Endometrium (tissue), 2 donors: ENCODE data around the gene TSC2.
"Not testable (repeated sequence)": the region's sequence is repeated elsewhere in the genome, so short reads cannot be mapped to it uniquely, and the experiment has no call there.

Experiments
- FAIRE-seq: peaks from 2 replicates; lab custom pipeline; 2012; peaks lifted over from hg19 to GRCh38; lab: Jason Lieb, UNC
- donor health status: control.
- donor health status: control.

TSC2 gene

DNA sequence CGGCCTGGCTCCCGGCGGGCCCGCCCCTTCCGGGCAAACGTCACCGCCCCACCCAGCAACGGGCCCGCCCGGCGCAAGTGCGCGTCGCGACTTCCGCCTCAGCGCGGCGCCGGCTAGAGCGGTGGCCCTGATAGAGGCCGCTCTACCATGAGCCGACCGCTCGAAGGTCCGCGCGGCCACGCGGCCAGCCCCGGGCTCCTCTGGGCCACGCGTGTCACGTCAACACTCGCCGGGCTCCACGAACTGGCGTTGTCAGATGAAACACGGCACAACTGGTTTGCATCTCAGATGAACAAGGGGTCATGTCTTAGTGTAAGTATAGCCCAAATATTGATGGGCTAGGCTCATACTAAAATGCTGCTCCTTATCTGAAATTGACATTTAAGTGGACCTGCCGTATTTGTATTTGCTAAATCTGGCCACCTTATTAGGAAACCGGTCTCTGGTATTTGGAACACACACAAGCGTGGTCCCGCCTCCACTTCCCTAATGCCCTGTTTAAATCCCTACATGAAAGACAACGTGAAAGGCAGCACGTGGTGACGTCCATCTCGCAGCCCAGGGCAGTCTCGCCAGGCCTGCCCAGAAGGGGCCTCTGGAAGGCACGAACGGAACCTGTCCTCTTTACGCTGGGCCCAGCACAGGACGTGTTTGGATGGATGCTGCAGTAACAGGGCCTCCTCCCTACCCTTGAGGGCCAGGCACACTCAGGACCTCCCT is 37.8 kb upstream of the TSC2 start, which contains the start of gene ZNF598:
Gene ZNF598, minus strand, starts transcription at position 31 of the 720 bp plus-strand sequence.
- FAIRE-seq = no peak

DNA sequence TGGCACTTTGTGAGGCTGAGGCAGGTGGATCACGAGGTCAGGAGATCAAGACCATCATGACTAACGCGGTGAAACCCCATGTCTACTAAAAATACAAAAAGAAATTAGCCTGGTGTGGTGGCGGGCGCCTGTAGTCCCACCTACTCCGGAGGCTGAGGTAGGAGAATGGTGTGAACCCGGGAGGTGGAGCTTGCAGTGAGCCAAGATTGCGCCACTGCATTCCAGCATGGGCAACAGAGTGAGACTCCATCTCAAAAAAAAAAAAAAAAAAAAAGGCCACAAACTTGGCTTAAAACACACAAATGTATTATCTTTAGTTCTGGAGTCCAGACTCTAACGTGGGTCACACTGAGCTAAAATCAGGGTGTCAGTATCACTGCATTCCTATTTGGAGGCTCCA is 36.1 kb upstream of the TSC2 start:
- not testable (repeated sequence) for FAIRE-seq

DNA sequence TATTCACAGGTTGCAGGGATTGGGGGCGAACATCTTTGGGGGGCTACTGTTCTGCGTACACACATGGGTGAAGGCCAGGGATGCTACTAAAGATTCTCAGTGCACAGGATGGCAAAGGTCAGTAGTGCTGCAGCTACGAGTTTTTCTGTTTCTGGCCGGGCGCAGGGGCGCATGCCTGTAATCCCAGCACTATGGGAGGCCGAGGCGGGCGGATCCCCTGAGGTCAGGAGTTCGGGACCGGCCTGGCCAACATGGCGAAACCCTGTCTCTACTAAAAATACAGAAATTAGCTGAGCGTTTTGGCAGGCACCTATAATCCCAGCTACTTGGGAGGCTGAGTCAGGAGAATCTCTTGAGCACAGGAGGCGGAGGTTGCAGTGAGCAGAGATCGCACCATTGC is 34.3 kb upstream of the TSC2 start:
- no peak for FAIRE-seq

DNA sequence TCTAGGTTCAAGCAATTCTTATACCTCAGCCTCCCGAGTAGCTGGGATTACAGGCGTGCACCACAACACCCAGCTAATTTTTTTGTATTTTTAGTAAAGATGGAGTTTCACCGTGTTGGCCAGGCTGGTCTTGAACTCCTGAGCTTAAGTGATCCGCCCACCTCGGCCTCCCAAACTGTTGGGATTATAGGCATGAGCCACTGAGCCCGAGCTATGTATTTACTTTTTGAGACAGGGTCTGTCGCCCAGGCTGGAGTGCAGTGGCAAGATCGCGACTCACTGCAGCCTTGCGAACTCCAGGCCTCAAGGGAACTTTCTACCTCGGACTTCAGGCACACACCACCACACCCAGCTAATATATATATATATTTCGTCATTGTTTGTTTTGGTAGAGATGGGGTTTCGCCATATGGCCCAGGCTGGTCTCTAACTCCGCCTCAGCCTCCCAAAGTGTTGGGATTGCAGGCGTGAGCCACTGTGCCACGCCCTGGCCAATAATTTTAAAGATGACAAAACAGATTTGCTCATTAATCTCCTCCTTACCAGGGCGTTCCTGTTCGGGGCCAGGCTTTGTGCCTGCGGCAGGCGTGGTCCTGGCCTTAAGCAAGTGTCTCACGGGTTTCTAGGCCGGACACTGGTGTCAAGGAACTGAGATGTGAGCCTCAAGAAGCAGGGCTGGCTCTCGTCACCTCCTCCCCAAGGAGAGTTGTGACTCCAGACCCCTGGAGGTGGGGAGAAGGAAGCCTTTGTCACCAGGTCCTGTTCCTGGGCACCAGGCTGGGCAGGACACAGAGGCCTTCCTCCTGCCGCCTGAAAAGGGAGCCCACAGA is 32.5 kb upstream of the TSC2 start:
- no peak for FAIRE-seq

DNA sequence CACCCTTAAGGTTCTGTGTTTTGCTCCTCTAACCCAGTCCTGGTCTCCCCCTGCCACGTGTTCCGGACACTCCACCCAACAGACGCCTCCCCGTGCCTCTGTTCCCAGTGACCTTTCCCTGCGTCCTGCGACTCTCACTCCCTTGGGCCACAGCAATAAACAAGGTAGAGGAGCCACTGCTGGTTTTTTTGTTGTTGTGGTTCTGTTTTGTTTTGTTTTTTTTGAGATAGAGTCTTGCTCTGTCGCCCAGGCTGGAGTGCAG is 31.9 kb upstream of the TSC2 start:
- FAIRE-seq = no peak

DNA sequence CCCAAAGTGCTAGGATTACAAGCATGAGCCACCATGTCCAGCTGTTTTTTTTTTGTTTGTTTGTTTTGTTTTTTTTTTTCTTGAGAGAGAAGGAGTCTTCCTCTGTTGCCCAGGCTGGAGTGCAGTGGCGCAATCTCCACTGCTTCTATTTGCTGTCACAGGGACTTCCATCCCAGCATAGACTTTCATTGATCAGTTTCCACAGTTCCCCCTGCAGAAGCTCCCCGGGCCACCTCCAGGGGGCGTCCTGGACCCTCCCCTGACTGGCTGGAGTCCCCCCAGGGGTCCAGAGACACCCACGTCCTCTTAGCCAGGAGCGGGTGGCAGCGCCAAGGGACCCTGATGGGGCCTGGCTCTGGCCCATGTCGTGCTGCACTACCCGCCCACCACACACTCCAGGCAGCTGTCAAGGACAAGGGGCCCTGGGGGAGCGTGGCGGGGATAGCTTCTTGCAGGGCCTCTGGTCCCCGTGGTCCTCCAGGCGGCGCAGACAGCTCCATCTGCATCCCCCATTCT is 31.3 kb upstream of the TSC2 start:
- no peak for FAIRE-seq

DNA sequence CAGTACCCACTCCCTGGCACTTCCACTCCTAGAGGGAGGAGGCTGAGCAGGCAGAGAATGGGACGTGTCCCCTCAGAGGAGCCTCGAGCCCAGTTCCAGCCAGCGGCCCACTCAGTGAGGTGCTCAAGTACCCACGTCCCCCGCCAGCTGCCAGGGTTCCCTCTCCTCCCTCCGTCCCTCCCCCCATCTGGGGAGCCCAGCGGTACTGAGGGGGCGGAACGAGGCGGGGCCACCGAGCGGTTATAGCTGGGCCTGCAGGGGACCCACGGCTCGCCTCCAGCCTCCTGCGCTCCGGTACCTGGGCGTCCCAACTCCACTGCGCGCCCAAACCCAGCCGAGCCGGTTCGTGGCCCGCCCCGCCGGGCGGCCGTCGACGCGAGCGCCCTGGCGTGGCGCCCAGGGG is 28.3 kb upstream of the TSC2 start, which contains the start of gene NPW:
Gene NPW, plus strand, starts transcription at position 268 of the 403 bp plus-strand sequence.
- FAIRE-seq = no peak

DNA sequence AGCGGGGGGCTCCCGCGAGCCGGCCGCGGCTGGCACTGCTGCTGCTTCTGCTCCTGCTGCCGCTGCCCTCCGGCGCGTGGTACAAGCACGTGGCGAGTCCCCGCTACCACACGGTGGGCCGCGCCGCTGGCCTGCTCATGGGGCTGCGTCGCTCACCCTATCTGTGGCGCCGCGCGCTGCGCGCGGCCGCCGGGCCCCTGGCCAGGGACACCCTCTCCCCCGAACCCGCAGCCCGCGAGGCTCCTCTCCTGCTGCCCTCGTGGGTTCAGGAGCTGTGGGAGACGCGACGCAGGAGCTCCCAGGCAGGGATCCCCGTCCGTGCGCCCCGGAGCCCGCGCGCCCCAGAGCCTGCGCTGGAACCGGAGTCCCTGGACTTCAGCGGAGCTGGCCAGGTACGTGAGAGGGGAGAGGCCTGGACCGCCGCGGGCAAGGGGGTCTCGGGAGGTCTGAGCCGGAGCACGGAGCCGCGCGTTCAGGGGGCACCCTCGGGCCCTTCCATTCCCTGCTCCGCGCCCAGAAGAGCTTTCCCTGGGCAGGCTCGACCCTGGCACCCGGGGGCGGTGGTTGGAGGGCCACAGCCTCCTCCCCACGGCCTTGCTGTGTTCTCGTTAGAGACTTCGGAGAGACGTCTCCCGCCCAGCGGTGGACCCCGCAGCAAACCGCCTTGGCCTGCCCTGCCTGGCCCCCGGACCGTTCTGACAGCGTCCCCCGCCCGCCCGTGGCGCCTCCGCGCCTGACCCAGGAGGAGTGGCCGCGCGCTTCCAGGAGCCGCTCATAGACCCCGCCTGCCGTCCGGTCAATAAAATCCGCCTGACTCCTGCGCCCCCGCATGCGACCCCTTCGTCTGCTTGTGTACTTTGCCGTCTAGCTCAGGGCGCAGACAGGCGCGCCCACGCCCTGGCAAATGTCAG is 27.6 kb upstream of the TSC2 start:
- FAIRE-seq = no peak

DNA sequence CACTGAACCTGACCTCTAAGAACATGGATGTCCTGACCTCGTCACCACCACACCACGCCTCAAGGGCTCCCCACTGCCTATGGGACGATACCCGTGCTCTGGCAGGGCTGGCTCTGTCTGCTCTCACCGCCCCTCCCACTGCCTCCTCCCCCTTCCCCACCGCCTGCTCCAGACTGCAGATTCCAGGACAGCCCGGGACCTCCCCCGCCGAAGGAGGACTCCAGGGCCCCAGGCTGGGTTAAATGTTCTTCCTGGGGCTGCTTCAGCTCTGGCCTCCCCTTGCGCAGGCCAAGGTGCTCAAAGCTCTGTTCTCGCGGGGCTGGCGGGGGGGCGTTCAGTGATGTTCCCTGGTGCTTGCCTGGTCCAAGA is 25.1 kb upstream of the TSC2 start:
- no peak for FAIRE-seq

DNA sequence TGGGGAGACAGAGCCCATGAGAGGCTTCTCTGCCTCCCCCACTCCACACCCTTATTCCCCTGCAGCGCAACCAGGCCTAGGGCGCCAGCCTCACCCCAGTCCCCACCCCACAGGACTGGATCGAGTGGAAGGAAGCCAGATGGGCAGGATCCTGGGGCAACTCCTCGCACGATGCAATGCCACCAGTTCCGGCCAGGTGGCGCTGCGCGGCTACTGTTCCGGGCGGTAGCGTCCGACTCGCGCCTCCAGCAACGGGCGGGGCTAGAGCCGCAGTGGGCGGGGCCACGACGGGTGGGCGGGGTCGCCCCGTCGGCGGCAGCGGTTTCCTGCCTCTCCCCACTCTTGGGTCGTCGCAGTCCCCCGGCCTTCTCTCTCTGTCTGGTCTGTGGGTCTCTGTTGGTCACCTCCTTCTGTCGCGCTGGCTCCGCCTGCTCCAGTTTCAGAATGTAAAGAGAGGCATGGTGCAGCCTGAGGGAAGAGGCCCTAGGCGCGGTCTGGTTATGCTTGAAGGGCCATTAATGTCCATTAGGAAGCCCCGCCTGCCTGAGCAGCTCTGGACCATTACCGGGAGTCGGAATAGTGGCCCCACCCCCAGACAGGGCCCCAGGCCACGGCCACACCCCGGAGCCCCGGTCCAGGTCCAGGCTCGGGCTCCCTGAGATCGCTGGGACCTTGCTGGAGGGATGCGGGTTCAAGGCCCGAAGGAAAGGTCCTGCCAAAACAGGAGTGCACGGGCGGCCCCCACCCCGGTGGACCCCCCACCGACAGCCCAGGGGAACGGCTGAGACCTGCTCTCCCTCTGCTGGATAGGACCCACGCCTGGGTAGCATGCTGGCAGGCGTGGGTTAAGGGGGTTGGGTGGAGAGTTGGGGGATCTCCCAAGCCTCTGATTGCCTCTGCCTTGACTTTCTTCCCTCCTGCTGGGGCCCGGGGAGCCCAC is 24.4 kb upstream of the TSC2 start:
- no peak for FAIRE-seq

DNA sequence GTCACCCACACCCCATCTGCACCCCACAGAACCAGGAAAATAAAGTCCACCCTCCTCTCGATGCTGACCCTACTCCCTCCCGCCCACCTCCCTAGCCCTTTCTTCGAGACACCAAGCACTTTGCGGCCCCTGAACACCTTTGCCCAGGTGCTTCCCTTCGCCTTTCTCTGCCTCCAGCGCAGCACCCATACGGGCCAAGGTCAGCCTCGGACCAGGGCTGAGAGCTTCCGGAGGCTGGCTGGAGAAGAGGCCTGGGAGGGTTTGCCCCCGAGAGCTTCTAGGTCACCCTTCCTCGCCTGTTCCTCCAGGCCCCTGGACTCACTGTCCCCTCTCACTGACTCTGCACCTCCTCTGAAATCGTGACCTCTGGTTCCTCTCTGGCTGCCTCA is 23.8 kb upstream of the TSC2 start:
- no peak for FAIRE-seq

DNA sequence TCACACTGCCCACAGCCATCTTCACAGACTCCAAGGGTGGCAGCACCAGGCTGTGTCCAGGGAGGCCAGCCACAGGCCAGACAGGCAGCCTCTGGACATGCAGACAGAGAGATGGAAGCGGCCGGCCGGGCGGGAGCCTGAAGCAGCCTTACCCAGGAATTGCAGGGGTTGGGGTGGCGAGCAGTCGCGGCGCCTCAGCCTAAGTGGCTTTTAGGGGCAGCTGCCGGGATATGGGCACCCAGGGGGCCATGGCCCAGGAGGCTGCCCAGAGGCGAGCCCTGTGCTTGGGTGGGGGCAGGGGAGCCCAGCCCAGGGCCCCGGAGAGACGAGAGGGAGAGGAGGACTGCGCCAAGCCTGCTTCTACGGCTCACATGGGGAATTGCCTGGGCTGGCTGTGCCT is 22.5 kb upstream of the TSC2 start:
- no peak for FAIRE-seq

DNA sequence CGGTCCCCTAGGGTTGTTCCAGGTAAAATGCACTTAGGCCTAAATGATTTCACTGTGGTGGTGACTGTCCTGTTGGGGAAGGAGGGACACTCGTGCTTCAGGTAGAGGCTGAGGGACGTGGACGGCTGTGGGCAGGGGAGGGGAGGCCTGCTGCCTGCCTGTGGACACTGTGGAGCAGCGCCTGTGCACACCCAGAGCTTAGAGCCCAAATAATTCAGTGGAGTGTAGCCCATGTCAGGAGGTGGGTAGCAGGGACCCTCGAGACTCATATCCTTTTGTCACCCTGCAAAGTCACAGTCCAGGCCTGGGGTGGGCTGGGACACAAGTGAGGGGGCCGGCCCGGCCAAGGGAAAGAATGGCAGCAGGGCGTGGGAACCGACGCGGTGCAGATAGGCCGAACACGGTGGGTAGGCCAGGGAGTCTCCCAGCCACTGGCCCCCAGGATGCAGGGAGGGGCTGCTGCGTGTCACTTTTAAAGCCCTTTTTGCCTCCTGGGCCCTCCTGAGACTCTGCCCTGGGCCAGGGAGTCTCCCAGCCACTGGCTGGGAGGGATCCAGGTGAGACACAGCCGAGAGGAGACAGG is 21.8 kb upstream of the TSC2 start:
- FAIRE-seq = no peak

DNA sequence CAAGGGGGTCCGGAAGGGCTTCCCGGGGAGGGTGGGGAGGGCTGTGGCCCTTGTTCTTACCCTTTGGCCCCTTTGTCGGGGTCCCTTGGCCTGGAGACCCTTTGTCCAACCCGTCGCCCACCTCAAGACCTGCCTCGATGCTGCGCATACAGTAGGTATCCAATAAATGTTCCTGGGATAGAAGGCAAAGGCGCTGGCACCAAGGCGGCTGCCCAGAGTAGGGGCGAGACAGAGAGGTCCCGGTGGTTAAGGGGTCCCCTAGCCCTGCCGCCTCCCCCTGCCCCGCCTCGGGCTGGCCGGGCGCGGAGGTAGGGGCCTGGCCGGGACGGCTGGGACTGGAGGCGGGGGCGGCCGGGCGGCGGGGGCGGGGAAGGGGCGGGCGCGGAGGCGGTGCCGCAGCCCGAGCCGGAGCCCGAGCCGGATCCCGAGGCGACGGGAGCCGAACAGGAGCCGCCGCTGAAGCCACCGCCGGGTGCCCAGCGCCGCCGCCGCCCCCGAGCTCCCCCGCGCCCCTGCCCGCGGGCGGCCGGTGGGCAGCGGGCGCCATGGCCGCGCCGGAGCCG is 21.2 kb upstream of the TSC2 start, which contains the start of gene NHERF2:
Gene NHERF2, plus strand, starts transcription at position 442 of the 563 bp plus-strand sequence. Its CDS starts 104 bp downstream, at position 546.
- FAIRE-seq = no peak

DNA sequence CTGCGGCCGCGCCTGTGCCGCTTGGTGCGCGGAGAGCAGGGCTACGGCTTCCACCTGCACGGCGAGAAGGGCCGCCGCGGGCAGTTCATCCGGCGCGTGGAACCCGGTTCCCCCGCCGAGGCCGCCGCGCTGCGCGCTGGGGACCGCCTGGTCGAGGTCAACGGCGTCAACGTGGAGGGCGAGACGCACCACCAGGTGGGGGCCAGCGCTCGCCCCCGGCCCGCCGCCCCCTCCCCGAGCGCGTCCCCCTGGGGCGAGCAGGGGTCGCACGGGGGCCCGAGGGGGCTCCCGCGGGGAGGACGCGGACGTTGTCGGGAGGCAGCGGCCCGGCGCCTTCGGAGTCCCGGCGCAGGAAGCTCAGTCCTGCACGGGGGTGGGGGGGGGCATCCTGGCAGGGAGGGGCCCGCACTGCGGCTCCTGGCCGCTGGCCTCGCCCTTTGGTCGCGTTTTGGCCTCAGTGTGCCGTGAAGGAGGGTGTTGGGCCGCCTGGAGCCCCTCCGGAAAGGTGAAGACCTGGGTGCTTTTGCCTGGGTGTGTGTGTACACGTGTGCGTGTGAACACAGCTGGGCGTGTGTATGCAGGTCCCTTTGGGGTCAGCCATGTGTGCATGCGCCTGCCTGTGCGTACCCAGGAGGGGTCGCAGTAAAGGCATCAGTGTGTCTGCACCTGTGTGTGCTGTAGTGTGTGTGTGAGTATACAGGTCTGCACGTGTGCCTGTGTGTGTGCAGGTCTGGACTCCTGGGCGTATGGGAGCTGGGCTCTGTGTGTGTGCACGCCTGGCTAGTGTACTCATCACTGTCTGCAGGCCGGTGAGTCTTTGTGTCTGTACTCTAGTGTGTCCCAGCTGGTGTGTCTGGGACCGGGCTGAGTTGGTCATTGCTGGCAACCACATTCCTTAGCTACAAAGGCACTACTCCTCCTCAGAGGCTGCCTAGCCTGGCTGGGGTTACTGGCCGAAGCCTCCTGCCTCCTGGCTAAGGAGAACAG is 20.5 kb upstream of the TSC2 start:
- FAIRE-seq = no peak

DNA sequence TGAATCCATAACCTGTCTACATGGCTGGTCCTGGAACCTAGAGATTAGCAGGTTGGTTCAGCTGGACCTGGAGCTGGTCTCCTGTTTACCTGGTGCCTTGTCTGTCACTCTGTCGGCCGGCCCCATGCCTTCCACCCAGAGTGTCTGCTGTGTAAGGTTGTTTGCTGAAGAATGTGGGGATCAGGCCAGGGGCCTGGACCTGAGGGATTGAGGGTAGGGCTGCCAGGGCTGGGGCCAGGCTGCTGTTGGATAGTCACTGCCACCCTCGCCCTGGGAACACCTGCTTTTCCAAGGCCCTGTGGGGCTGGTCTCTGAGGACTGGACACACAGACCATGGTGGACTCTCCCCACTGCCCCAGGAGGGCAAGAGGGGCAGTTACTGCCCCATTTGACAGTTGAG is 19.6 kb upstream of the TSC2 start:
- FAIRE-seq = no peak

DNA sequence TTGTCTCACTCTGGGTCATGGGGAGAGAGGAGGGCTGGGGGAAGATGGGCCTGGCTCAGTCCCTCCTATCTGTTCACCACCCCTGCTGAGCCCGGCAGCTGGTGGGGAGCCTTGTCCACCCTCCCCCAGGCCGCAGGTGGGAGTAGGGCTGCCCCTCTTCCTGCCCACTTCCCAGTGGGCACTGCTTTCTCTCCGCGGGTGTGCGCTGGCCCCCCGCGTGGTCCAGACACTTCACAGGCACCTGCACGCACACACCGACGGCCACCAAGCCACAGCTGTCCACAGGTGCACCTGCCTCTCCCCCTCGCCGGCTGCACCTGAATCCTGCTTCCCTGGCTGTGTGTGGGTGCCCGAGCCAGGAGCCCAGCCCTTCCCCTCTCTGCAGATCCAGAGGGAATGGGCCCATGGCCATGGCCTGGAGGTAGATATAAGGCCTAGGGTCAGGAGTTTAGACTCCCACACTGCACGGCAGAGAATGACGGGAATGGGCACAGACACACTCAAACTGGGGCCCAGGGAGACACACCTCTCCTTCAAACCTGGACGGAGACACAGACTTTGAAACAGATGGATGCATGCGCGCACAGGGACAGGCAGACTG is 19.1 kb upstream of the TSC2 start:
- no peak for FAIRE-seq

DNA sequence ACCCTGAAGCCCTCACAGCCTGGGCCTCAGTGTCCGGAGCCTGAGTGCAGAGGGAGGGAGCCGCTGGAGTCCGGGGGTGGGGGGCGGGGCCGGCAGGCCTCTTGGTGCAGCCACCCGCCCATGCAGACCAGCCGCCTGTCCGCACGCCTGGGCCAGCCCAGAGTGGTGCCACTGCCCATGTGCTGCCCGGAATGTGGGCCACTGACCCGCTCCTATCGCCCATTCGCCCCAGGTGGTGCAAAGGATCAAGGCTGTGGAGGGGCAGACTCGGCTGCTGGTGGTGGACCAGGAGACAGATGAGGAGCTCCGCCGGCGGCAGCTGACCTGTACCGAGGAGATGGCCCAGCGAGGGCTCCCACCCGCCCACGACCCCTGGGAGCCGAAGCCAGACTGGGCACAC is 18.4 kb upstream of the TSC2 start:
- no peak for FAIRE-seq

DNA sequence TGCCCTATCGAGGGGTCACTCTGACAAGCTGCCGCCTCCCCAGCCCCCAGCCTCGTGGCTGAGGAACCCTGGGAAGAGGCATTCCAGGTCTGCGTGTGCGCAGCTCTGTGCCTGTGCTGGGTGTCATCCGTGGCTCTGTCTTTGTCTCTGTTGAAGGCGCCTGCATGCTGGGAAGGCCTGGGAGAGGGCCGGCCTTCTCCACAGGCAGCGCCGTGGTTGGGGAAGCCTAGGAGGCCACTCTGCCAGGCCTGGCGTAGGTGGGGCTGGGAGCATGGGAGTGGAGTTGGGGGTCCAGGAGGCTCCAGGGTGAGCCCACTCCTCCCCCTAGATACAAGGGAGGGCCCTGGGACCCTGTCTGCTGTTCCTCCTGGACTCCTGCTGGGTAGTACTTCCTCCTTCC is 17.7 kb upstream of the TSC2 start:
- FAIRE-seq = no peak
